Liver (tissue), 9 donors: Measurements from ENCODE around the gene PIP4K2B. TPM values are rescaled to one million over a fixed set of nuclear protein-coding genes. Genes with fewer than 3 reads are reported as not detected.

Experiments used
- DNase-seq: peaks from one replicate; pipeline ENCODE4 v3.0.0-alpha.2; 2017; ENCODE audit warnings: low spot score
- H3K27ac ChIP-seq, 2 donors: one replicate each; pipeline ENCODE4 v1.7.0; 2013; ENCODE audit warnings: inconsistent platforms in 2 of 2, low read length in 2 of 2, control low read depth in 1 of 2, low read depth in 1 of 2, mild to moderate bottlenecking in 1 of 2
- H3K27me3 ChIP-seq, 4 donors: one replicate each; pipeline versions ENCODE4 v1.6.1 to v1.7.0; 2013; ENCODE audit warnings: low read length in 3 of 4, inconsistent platforms in 1 of 4, mild to moderate bottlenecking in 1 of 4, moderate library complexity in 1 of 4; ENCODE audit not compliant: control insufficient read depth in 4 of 4, insufficient read depth in 4 of 4
- H3K36me3 ChIP-seq, 4 donors: one replicate each; pipeline versions ENCODE4 v1.6.1 to v1.7.0; 2013; ENCODE audit warnings: low read length in 3 of 4, mild to moderate bottlenecking in 3 of 4, low read depth in 1 of 4, moderate library complexity in 1 of 4; ENCODE audit not compliant: control insufficient read depth in 4 of 4, insufficient read depth in 3 of 4
- H3K4me1 ChIP-seq, 4 donors: one replicate each; pipeline versions ENCODE4 v1.6.1 to v1.7.0; 2013; ENCODE audit warnings: low read length in 3 of 4, mild to moderate bottlenecking in 3 of 4, moderate library complexity in 1 of 4; ENCODE audit not compliant: control insufficient read depth in 4 of 4, insufficient read depth in 4 of 4
- H3K4me3 ChIP-seq, 3 donors: one replicate each; pipeline versions ENCODE4 v1.6.1 to v1.7.0; 2013; ENCODE audit warnings: low read length in 3 of 3, control low read depth in 1 of 3, low read depth in 1 of 3, mild to moderate bottlenecking in 1 of 3
- H3K9ac ChIP-seq, 2 donors: one replicate each; pipeline ENCODE4 v1.7.0; 2013; ENCODE audit warnings: low read length in 2 of 2, mild to moderate bottlenecking in 2 of 2, moderate library complexity in 2 of 2, control low read depth in 1 of 2, low read depth in 1 of 2
- H3K9me3 ChIP-seq, 4 donors: one replicate each; pipeline versions ENCODE4 v1.6.1 to v1.7.0; 2013; ENCODE audit warnings: low read length in 3 of 4; ENCODE audit not compliant: control insufficient read depth in 4 of 4
- EGR1 ChIP-seq, 2 donors: IDR thresholded peaks; 2 replicates each; pipeline ENCODE4 v1.6.1; 2016 to 2018; ENCODE audit warnings: antibody characterized with exemption in 2 of 2, low read depth in 2 of 2
- FOXA1 ChIP-seq: IDR thresholded peaks from 2 replicates; pipeline ENCODE4 v1.6.1; 2016; ENCODE audit warnings: antibody characterized with exemption
- FOXA2 ChIP-seq: IDR thresholded peaks from 2 replicates; pipeline ENCODE4 v1.6.1; 2016; ENCODE audit warnings: antibody characterized with exemption
- GABPA ChIP-seq, 2 donors: IDR thresholded peaks in 1 of 2; conservative IDR thresholded peaks in 1 of 2; 2 replicates each; pipeline ENCODE4 v1.6.1; 2016; ENCODE audit warnings: antibody characterized with exemption in 2 of 2, mild to moderate bottlenecking in 1 of 2, moderate library complexity in 1 of 2
- HNF4A ChIP-seq, 2 donors: conservative IDR thresholded peaks; 2 replicates each; pipeline ENCODE4 v1.6.1; 2016; ENCODE audit warnings: antibody characterized with exemption in 2 of 2, mild to moderate bottlenecking in 2 of 2
- HNF4G ChIP-seq: IDR thresholded peaks from 2 replicates; pipeline ENCODE4 v1.6.1; 2016; ENCODE audit warnings: antibody characterized with exemption
- JUND ChIP-seq, 2 donors: IDR thresholded peaks; 2 replicates each; pipeline ENCODE4 v1.6.1; 2016; ENCODE audit warnings: antibody characterized with exemption in 2 of 2
- NR2F2 ChIP-seq: IDR thresholded peaks from 2 replicates; pipeline ENCODE4 v1.6.1; 2016; ENCODE audit warnings: antibody characterized with exemption
- RAD21 ChIP-seq, 2 donors: IDR thresholded peaks; 2 replicates each; pipeline ENCODE4 v1.6.1; 2016; ENCODE audit warnings: antibody characterized with exemption in 2 of 2, mild to moderate bottlenecking in 2 of 2
- RXRA ChIP-seq, 2 donors: IDR thresholded peaks; 2 replicates each; pipeline ENCODE4 v1.6.1; 2017 to 2018; ENCODE audit warnings: antibody characterized with exemption in 2 of 2, mild to moderate bottlenecking in 1 of 2
- SP1 ChIP-seq: IDR thresholded peaks from 2 replicates; pipeline ENCODE4 v1.6.1; 2018; ENCODE audit warnings: antibody characterized with exemption, mild to moderate bottlenecking
- YY1 ChIP-seq: IDR thresholded peaks from 2 replicates; pipeline ENCODE4 v1.6.1; 2016; ENCODE audit warnings: antibody characterized with exemption, mild to moderate bottlenecking
- WGBS: extraction: QIAGEN DNeasy Blood & Tissue Kit; methylation state at CpG from one replicate; pipeline ENCODE4 v1.1.7; 2013; 5-methylcytosine and 5-hydroxymethylcytosine counted together
- polyA plus RNA-seq, 2 donors: library from polyadenylated mRNA; stranded (reverse) in 1 of 2; unstranded in 1 of 2; fragments of 200-250 nt in 1 of 2; fragments of >200 nt in 1 of 2; fragmentation: Nextera tagmentation in 1 of 2; extraction: Ambion mirVana in 1 of 2; gene quantifications; one replicate each; pipeline versions ENCODE4 v1.2.1 to v1.2.3, GENCODE V29; 2013 to 2015
- total RNA-seq, 2 donors: library from RNA; depleted of rRNA; stranded (reverse); fragments of >200 nt; gene quantifications; one replicate each; pipeline ENCODE4 v1.2.3, GENCODE V29; 2014
- TF ChIP-seq, protein P1 (sequence below): IDR thresholded peaks from 2 replicates; pipeline ENCODE4 v1.6.1; 2016; ENCODE audit warnings: antibody characterized with exemption
- TF ChIP-seq, protein P2 (sequence below): IDR thresholded peaks from 2 replicates; pipeline ENCODE4 v1.6.1; 2016; ENCODE audit warnings: antibody characterized with exemption, mild to moderate bottlenecking
- TF ChIP-seq, protein P3 (sequence below): IDR thresholded peaks from 2 replicates; pipeline ENCODE4 v1.6.1; 2016; ENCODE audit warnings: antibody characterized with exemption
- donor health status: healthy.
- donor health status: healthy.
- donor health status: healthy.
- donor health status: healthy.
- donor health status: healthy.

PIP4K2B gene
- total and polyA plus RNA-seq, 4 donors = 2.4 to 21.5 (median 13.6) TPM

DNA sequence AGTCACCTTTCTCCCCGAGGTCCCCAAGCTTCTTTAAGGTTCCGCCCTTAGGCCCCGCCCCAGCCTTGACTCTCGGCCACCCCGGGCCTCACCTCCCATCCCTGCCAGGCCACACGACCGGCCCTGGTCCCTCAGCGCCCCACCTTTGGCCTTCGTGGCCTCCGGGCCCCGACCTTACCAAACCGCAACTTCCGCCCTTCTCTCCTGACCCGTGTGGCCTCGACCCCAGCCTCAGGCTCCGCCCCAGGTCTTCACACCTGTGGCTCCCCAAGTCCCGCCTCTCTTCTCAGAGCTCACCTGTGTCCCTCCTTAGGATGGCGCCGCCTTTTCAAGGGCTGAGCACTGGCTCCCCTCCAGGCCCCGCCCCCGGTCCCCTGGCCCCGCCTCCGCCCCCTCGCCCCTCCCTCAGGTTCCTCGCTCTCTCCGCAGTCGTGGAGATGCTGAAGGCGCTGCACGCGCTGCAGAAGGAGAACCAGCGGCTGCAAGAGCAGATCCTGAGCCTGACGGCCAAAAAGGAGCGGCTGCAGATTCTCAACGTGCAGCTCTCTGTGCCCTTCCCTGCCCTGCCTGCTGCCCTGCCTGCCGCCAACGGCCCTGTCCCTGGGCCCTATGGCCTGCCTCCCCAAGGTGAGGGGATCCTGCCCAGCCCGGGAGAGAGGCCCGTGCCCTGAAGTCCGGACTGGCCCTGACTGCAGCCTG is 79.3 kb downstream of the PIP4K2B start:
- Histone ChIP-seq H3K27me3 (no peaks in the 10 kb centered on the region), H3K4me3 (no peak overlapping the region), H3K4me1 (peaks cover 0 to 4% (median 0%) of the 10 kb centered on the region in 4 donors), H3K27ac (no peak overlapping the region), H3K36me3 (peaks cover 8 to 31% (median 10%) of the 10 kb centered on the region in 4 donors), H3K9me3 (no peaks in the 10 kb centered on the region), H3K9ac (no peak overlapping the region)
- 83% methylated on average over 39 of the region's 39 CpGs for WGBS
- no peak for DNase-seq
- TF ChIP-seq, protein P1, sequence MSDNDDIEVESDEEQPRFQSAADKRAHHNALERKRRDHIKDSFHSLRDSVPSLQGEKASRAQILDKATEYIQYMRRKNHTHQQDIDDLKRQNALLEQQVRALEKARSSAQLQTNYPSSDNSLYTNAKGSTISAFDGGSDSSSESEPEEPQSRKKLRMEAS = no peak
- TF ChIP-seq NR2F2 (no peak), RXRA (IDR thresholded peaks at IDR 0.05) (no peak), FOXA2 (no peak)

DNA sequence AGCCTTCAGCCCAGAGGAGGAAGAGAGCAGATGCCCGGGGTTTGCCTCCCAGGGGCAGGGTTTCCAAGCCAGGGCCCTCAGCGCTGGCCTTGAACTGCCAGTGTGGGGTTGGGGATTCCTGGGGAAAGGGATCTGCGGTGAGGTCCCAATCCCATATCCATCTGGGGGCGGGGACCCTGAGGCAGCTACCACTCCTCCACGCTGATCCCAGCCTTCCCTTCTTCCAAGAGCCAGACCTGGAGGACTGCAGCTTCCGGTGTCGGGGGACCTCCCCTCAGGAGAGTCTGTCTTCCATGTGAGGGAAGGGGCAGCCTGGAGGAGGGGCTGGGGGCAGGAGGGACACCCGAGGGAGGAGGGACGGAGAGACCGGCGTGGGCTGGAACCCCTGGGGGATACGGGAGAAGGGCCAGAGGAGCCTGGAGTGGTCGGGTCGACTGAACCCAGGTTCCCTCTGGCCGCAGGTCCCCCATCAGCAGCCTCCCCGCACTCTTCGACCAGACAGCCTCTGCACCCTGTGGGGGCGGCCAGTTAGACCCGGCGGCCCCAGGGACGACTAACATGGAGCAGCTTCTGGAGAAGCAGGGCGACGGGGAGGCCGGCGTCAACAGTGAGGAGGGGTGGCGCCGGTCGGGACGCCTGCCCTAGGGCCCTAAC is 79.9 kb downstream of the PIP4K2B start:
- Histone ChIP-seq H3K4me1 (peaks cover 0 to 4% (median 0%) of the 10 kb centered on the region in 4 donors), H3K9ac (no peak overlapping the region), H3K4me3 (no peak overlapping the region), H3K36me3 (peaks cover 8 to 32% (median 8%) of the 10 kb centered on the region in 4 donors), H3K9me3 (no peaks in the 10 kb centered on the region), H3K27ac (no peak overlapping the region), H3K27me3 (no peaks in the 10 kb centered on the region)
- TF ChIP-seq NR2F2 = no peak
- TF ChIP-seq, protein P2, sequence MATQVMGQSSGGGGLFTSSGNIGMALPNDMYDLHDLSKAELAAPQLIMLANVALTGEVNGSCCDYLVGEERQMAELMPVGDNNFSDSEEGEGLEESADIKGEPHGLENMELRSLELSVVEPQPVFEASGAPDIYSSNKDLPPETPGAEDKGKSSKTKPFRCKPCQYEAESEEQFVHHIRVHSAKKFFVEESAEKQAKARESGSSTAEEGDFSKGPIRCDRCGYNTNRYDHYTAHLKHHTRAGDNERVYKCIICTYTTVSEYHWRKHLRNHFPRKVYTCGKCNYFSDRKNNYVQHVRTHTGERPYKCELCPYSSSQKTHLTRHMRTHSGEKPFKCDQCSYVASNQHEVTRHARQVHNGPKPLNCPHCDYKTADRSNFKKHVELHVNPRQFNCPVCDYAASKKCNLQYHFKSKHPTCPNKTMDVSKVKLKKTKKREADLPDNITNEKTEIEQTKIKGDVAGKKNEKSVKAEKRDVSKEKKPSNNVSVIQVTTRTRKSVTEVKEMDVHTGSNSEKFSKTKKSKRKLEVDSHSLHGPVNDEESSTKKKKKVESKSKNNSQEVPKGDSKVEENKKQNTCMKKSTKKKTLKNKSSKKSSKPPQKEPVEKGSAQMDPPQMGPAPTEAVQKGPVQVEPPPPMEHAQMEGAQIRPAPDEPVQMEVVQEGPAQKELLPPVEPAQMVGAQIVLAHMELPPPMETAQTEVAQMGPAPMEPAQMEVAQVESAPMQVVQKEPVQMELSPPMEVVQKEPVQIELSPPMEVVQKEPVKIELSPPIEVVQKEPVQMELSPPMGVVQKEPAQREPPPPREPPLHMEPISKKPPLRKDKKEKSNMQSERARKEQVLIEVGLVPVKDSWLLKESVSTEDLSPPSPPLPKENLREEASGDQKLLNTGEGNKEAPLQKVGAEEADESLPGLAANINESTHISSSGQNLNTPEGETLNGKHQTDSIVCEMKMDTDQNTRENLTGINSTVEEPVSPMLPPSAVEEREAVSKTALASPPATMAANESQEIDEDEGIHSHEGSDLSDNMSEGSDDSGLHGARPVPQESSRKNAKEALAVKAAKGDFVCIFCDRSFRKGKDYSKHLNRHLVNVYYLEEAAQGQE = no peak
- TF ChIP-seq RXRA (IDR thresholded peaks at IDR 0.05) = no peak
- TF ChIP-seq EGR1 (IDR thresholded peaks at IDR 0.05; ENCODE audit: low read depth in 2 of 2) = no peak
- TF ChIP-seq, protein P3, sequence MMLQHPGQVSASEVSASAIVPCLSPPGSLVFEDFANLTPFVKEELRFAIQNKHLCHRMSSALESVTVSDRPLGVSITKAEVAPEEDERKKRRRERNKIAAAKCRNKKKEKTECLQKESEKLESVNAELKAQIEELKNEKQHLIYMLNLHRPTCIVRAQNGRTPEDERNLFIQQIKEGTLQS = no peak
- no peak for TF ChIP-seq YY1
- no peak for TF ChIP-seq HNF4G
- TF ChIP-seq HNF4A (conservative IDR thresholded peaks at IDR 0.05) = no peak
- no peak for TF ChIP-seq FOXA1
- TF ChIP-seq FOXA2 = no peak
- no peak for TF ChIP-seq SP1
- TF ChIP-seq GABPA (IDR thresholded peaks at IDR 0.05 in 1 of 2, conservative IDR thresholded peaks at IDR 0.05 in 1 of 2) = no peak
- no peak for TF ChIP-seq JUND (IDR thresholded peaks at IDR 0.05)
- TF ChIP-seq, protein P1 = no peak
- no peak for TF ChIP-seq RAD21 (IDR thresholded peaks at IDR 0.05)
- DNase-seq = no peak
- 94% methylated on average over 29 of the region's 29 CpGs for WGBS
